Aorta (tissue), 5 donors: ENCODE data around the gene HS6ST3. TPM values are rescaled to one million over a fixed set of nuclear protein-coding genes. Genes with fewer than 3 reads are reported as not detected.

ENCODE experiments used
- ATAC-seq: fragments of 200-7000 bp; cut with Tn5 transposase; one replicate; pipeline ENCODE4 v1.9.1; 2022; ENCODE audit warnings: moderate library complexity; ENCODE audit not compliant: low FRiP score
- DNase-seq, 2 donors: peaks; one replicate each; pipeline ENCODE4 v3.0.0-alpha.2; 2020
- H3K27ac ChIP-seq, 2 donors: one replicate each; pipeline ENCODE4 v1.5.1; 2013; ENCODE audit warnings: low read length in 2 of 2, mild to moderate bottlenecking in 2 of 2, moderate library complexity in 2 of 2, control low read depth in 1 of 2, inconsistent platforms in 1 of 2, low read depth in 1 of 2
- H3K27me3 ChIP-seq, 2 donors: one replicate each; pipeline ENCODE4 v1.6.1; 2013; ENCODE audit warnings: control low read depth in 1 of 2, low read length in 1 of 2, mild to moderate bottlenecking in 1 of 2, moderate library complexity in 1 of 2; ENCODE audit not compliant: insufficient read depth in 2 of 2, control insufficient read depth in 1 of 2
- H3K36me3 ChIP-seq, 2 donors: one replicate each; pipeline ENCODE4 v1.6.1; 2013; ENCODE audit warnings: control low read depth in 1 of 2, low read length in 1 of 2, mild to moderate bottlenecking in 1 of 2; ENCODE audit not compliant: insufficient read depth in 2 of 2, control insufficient read depth in 1 of 2
- H3K4me1 ChIP-seq, 2 donors: one replicate each; pipeline ENCODE4 v1.6.1; 2013; ENCODE audit warnings: low read length in 2 of 2, control low read depth in 1 of 2, mild to moderate bottlenecking in 1 of 2, moderate library complexity in 1 of 2; ENCODE audit not compliant: insufficient read depth in 2 of 2, control insufficient read depth in 1 of 2
- H3K4me3 ChIP-seq, 2 donors: one replicate each; pipeline ENCODE4 v1.5.1; 2013; ENCODE audit warnings: low read length in 2 of 2, control low read depth in 1 of 2, mild to moderate bottlenecking in 1 of 2
- H3K9me3 ChIP-seq: one replicate; pipeline ENCODE4 v1.6.1; 2013; ENCODE audit warnings: mild to moderate bottlenecking, low read length; ENCODE audit not compliant: control insufficient read depth
- WGBS, 2 donors: extraction: QIAGEN DNeasy Blood & Tissue Kit; methylation state at CpG; one replicate each; pipeline ENCODE4 v1.1.7; 2013; 5-methylcytosine and 5-hydroxymethylcytosine counted together
- intact Hi-C, 2 donors: fragments of 100-400 bp; cut with DNase I; formaldehyde crosslinking; loops; one replicate each; pipeline versions ENCODE4 v1.14.2 to v1.15.0; 2022
- polyA plus RNA-seq, 2 donors: library from polyadenylated mRNA; stranded (reverse); fragments of 200-250 nt; gene quantifications; one replicate each; pipeline ENCODE4 v1.2.3, GENCODE V29; 2013
- total RNA-seq, 2 donors: library from RNA; stranded (reverse); fragmentation: NEBNext Ultra II Directional; extraction: Animal tissue kit (Norgen Biotek cat#: 25700); gene quantifications; one replicate each; pipeline ENCODE4 v1.2.1, GENCODE V29; 2021
- donor health status: healthy with polysubstance abuse.
- donor health status: Bipolar disorder and iron deficiency.
- donor health status: DM: no; HTN: no; CAD: no.
- donor health status: DM: no; HTN: no; CAD: no.
- donor health status: DM: yes; HTN: yes; CAD: no.

HS6ST3 gene
- total and polyA plus RNA-seq, 4 donors, result under 0.01 to 4.9 (median 0.34) TPM

GRCh38 chr13:96678801-96679200 is 588.9 kb downstream of the HS6ST3 start:
- DNase-seq (no peak), ATAC-seq (no peak)
- 72 to 77% methylated on average over 2 of the region's 2 CpGs for WGBS, 2 donors
- intact Hi-C loops, result no loop called here
- Histone ChIP-seq H3K9me3 (no peaks in the 10 kb centered on the region), H3K36me3 (no peaks in the 10 kb centered on the region), H3K4me3 (no peak overlapping the region), H3K27me3 (no peaks in the 10 kb centered on the region), H3K27ac (no peak overlapping the region), H3K4me1 (no peaks in the 10 kb centered on the region)

- 74 to 78% methylated on average over 5 of the region's 5 CpGs for WGBS, 2 donors
- Histone ChIP-seq H3K4me1 (no peaks in the 10 kb centered on the region), H3K27ac (no peak overlapping the region), H3K27me3 (no peaks in the 10 kb centered on the region), H3K9me3 (no peaks in the 10 kb centered on the region), H3K4me3 (no peak overlapping the region), H3K36me3 (no peaks in the 10 kb centered on the region)
- ATAC-seq (no peak), DNase-seq (no peak)
- intact Hi-C loops, result no loop called here
These were observed 591.0 kb downstream of the HS6ST3 start for GRCh38 chr13:96680898-96681297.

GRCh38 chr13:96681766-96682165 is 591.9 kb downstream of the HS6ST3 start:
- ATAC-seq (no peak), DNase-seq (no peak)
- Histone ChIP-seq H3K4me1 (no peaks in the 10 kb centered on the region), H3K4me3 (no peak overlapping the region), H3K9me3 (no peaks in the 10 kb centered on the region), H3K36me3 (no peaks in the 10 kb centered on the region), H3K27ac (no peak overlapping the region), H3K27me3 (no peaks in the 10 kb centered on the region)
- intact Hi-C loops, result no loop called here

- WGBS, 2 donors, result 73 to 75% methylated on average over 4 of the region's 4 CpGs
- Histone ChIP-seq H3K9me3 (no peaks in the 10 kb centered on the region), H3K4me3 (no peak overlapping the region), H3K4me1 (no peaks in the 10 kb centered on the region), H3K36me3 (no peaks in the 10 kb centered on the region), H3K27ac (no peak overlapping the region), H3K27me3 (no peaks in the 10 kb centered on the region)
- intact Hi-C loops, result no loop called here
- ATAC-seq (no peak), DNase-seq (no peak)
These were observed 594.6 kb downstream of the HS6ST3 start for GRCh38 chr13:96684469-96684868.

GRCh38 chr13:96684907-96685306 is 595.0 kb downstream of the HS6ST3 start:
- H3K4me1 ChIP-seq, result no peaks in the 10 kb centered on the region
- no peaks in the 10 kb centered on the region for H3K36me3 ChIP-seq
- WGBS, 2 donors, result 17 to 24% methylated on average over 1 of the region's 1 CpG
- ATAC-seq, result no peak
- H3K27ac ChIP-seq, result no peak overlapping the region
- H3K27me3 ChIP-seq, result no peaks in the 10 kb centered on the region
- H3K4me3 ChIP-seq, result no peak overlapping the region
- intact Hi-C loops, result no loop called here
- no peak for DNase-seq
- H3K9me3 ChIP-seq, result no peaks in the 10 kb centered on the region

GRCh38 chr13:96686286-96686685 is 596.4 kb downstream of the HS6ST3 start:
- no peak overlapping the region for H3K27ac ChIP-seq
- intact Hi-C loops, result no loop called here
- H3K4me1 ChIP-seq, result no peaks in the 10 kb centered on the region
- WGBS, 2 donors, result 14 to 18% methylated on average over 2 of the region's 2 CpGs
- no peaks in the 10 kb centered on the region for H3K27me3 ChIP-seq
- no peaks in the 10 kb centered on the region for H3K36me3 ChIP-seq
- no peaks in the 10 kb centered on the region for H3K9me3 ChIP-seq
- H3K4me3 ChIP-seq, result no peak overlapping the region
- no peak for DNase-seq
- ATAC-seq, result no peak

- no peak overlapping the region for H3K27ac ChIP-seq
- H3K4me3 ChIP-seq, result no peak overlapping the region
- no peaks in the 10 kb centered on the region for H3K27me3 ChIP-seq
- H3K36me3 ChIP-seq, result no peaks in the 10 kb centered on the region
- WGBS, 2 donors, result 87 to 88% methylated on average over 3 of the region's 3 CpGs
- H3K9me3 ChIP-seq, result no peaks in the 10 kb centered on the region
- ATAC-seq (no peak), DNase-seq (no peak)
- intact Hi-C loops, result no loop called here
- H3K4me1 ChIP-seq, result no peaks in the 10 kb centered on the region
These were observed 597.3 kb downstream of the HS6ST3 start for GRCh38 chr13:96687191-96687590.

GRCh38 chr13:96690998-96691397 is 601.1 kb downstream of the HS6ST3 start:
- intact Hi-C loops, result no loop called here
- ATAC-seq, result no peak
- no peaks in the 10 kb centered on the region for H3K27me3 ChIP-seq
- H3K4me1 ChIP-seq, result no peaks in the 10 kb centered on the region
- H3K4me3 ChIP-seq, result no peak overlapping the region
- no peaks in the 10 kb centered on the region for H3K36me3 ChIP-seq
- H3K9me3 ChIP-seq, result no peaks in the 10 kb centered on the region
- H3K27ac ChIP-seq, result no peak overlapping the region
- DNase-seq, result no peak

- Histone ChIP-seq H3K36me3 (no peaks in the 10 kb centered on the region), H3K4me3 (no peak overlapping the region), H3K4me1 (no peaks in the 10 kb centered on the region), H3K9me3 (no peaks in the 10 kb centered on the region), H3K27ac (no peak overlapping the region), H3K27me3 (no peaks in the 10 kb centered on the region)
- 48 to 60% methylated on average over 6 of the region's 6 CpGs for WGBS, 2 donors
- DNase-seq, result no peak
- ATAC-seq, result no peak
- intact Hi-C loops, result no loop called here
These were observed 606.5 kb downstream of the HS6ST3 start for GRCh38 chr13:96696389-96696900.
